Spleen (tissue), 7 donors: Measurements from ENCODE around the gene MDM4.

Experiments used
- POLR2A ChIP-seq, 3 donors: fragments of 450-650 bp; IDR thresholded peaks; one replicate each; pipeline ENCODE4 v1.5.1; 2017; ENCODE audit warnings: antibody characterized with exemption in 3 of 3, mild to moderate bottlenecking in 1 of 3
- TF ChIP-seq, protein P1 (sequence below), 11 experiments: fragments of 200-600 bp in 7 of 11; fragments of 450-650 bp in 4 of 11; sonication (generic) in 4 of 11; IDR thresholded peaks in 8 of 11; conservative IDR thresholded peaks in 3 of 11; 1 replicate in 7 of 11; 2 replicates in 4 of 11; pipeline versions ENCODE4 v1.4.0 to v1.8.0; 2016 to 2021; ENCODE audit warnings: antibody characterized with exemption in 11 of 11, inconsistent platforms in 4 of 11, mild to moderate bottlenecking in 1 of 11
- donor health status: DM: no; HTN: no; CAD: no; lungs with moderate emphysema.
- donor health status: DM: no; HTN: no; CAD: no.
- donor health status: DM: no; HTN: no; CAD: no.

DNA sequence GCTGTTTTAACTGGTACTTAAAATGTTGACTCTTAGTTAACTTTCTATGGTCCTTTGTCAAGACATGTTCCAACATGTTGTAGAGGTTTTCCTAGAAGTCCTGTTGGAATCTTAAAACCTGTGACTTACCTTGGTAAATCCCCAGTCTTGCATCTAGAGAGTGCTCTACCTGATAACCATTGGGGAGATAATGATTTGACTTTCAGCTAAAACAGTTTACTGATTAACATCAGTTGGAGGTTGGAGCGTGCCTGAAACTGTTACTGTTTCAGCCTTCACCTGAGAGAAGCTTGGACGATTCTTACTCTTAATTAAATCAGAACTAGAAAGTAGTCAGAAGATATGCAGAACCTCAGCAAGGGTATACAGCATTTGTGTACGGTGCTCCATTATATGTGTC, 8.8 kb downstream of the MDM4 start:
- TF ChIP-seq, protein P1, sequence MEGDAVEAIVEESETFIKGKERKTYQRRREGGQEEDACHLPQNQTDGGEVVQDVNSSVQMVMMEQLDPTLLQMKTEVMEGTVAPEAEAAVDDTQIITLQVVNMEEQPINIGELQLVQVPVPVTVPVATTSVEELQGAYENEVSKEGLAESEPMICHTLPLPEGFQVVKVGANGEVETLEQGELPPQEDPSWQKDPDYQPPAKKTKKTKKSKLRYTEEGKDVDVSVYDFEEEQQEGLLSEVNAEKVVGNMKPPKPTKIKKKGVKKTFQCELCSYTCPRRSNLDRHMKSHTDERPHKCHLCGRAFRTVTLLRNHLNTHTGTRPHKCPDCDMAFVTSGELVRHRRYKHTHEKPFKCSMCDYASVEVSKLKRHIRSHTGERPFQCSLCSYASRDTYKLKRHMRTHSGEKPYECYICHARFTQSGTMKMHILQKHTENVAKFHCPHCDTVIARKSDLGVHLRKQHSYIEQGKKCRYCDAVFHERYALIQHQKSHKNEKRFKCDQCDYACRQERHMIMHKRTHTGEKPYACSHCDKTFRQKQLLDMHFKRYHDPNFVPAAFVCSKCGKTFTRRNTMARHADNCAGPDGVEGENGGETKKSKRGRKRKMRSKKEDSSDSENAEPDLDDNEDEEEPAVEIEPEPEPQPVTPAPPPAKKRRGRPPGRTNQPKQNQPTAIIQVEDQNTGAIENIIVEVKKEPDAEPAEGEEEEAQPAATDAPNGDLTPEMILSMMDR (IDR thresholded peaks at IDR 0.05 in 8 of 11, conservative IDR thresholded peaks at IDR 0.05 in 3 of 11) = no peak
- TF ChIP-seq POLR2A (IDR thresholded peaks at IDR 0.05) = no peak
